ENCODE data around the gene TIAM2.
"Not testable (repeated sequence)": the region's sequence is repeated elsewhere in the genome, so short reads cannot be mapped to it uniquely, and the experiment has no call there.

The TIAM2 gene

DNA sequence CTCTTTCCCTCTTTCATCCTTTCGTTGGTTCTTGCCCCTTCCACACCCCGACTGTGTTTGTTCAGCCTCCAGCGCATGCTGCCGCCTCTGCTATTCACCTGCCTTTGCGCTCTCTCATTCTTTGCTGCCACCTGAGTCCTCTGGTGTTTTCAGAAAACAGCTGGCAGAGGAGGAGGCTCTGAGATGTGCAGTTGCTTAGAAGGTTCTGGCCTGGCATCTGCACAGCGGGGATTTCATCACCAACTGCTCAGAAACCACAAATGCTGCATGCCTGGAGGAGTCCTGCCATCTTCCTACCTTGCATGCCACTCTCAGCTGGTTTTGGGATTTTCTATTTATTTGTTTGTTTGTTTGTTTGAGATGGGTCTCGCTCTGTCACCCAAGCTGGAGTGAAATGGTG, 229.5 kb downstream of the TIAM2 start:
- no peak for DNase-seq

DNA sequence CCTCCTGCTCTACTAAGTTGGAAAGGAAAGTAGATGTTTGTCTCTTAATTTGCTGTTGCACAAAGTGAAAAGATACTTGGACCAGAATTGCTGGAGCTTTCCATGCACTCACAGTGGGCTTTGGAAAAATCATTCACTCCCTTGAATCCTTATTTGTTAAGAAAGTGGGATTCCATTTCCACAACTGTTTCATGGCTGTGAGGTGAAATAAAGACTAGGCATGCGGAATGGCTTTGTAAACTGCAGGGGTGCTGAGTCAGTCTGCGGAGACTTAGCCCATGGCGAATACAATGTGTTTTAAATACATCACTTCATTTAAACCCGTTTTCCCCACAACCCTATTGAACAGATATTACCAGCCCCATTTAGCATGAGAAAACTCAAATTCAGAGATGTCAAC, 231.9 kb downstream of the TIAM2 start:
- no peak for DNase-seq

DNA sequence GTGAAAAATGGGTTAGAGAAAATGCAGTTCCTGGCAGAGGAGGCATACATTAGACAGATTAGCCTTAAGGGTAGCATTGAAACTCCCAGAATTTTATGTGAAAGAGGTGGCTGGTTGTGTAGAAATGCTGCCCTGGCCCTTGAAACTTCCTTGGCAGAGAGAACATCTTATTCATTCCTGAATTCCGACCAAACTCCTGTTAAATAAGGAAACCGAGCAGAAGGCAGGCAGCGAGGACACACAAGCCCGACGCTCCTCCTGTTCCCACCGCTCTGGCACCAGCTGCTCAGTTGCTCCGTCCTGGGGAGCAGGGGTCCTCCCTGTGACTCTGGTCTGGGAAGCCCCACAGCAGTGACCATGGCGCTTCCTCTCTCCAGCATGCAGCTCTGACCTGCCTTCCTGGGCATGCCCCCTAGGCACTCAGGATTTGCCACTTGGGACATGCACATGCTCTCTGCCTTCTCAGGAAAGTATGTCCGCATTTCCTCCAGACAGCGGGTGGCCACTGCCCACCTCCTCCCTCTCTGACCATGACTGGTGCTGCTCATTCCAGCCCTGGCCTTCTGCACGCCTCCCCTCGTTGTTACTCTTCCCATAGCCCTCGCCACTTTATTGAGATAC, 233.5 kb downstream of the TIAM2 start:
- DNase-seq: no peak

DNA sequence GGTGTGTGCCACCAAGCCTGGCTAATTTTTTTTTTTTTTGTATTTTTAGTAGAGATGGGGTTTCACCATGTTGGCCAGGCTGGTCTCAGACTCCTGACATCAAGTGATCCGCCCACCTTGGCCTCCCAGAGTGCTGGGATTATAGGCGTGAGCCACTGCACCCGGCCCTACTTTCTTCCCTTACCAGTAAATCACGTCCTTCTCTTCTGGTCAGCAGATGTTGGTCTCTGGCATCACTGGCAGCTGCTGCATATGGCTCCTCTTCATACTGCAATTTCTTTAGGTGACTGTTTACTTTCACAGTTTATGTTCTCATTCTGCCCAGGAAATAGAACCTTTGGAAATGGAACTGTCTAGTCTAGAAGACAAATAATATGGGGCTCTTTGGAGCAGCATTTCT, 235.9 kb downstream of the TIAM2 start:
- DNase-seq: not testable (repeated sequence)

DNA sequence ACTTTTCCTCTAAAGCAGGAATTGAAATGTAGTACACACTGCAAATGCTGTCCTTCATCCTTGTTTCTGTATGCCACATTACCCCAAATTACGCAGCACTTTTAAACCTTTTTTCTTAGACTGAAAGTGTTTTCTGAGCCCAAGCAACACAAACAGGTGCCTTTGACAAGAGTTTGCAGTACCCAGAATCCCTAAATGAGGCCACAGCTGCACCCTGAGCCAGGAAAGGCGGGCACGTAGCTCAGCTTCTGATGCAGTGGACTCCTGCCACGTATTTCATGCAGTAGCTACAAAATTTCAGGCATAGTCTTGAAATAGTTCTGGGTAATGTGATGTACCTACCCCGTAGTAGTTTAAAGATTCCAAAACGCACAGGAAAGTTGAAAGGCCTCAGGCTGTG, 237.7 kb downstream of the TIAM2 start:
- DNase-seq: no peak

DNA sequence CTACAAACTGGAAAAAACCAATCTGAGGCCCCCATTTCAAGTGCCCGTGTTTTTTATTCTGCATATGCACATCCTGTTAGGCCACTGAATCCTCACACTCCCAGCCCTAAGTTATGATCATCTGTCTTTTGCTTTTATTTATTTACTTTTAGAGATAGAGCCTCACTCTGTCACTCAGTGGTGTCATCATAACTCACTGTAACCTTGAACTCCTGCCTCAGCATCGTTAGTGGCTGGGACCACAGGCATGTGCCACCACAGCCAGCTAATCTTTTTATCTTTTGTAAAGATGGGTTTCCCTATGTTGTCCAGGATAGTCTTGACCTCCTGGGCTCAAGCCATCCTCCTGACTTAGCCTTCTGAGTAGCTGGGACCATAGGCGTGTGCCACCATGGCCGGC, 239.1 kb downstream of the TIAM2 start:
- DNase-seq: no peak

DNA sequence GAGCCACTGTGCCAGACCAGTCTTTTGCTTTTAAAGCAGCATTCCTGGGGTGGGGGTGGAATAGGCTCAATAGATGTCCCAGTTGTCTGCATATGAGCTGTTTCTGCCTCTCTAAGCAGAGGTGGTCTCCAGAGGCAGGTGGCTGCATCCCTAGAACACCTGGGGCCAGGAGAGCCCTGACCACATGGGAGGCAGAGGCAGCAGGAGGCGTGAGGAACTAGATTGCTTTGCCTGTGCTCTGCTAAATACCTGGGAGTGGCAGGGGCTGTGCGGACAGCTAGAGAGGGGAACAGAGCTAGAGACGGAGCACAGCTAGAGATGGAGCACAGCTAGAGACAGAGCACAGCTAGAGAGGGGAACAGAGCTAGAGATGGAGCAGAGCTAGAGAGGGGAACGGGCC, 239.6 kb downstream of the TIAM2 start:
- DNase-seq: no peak

DNA sequence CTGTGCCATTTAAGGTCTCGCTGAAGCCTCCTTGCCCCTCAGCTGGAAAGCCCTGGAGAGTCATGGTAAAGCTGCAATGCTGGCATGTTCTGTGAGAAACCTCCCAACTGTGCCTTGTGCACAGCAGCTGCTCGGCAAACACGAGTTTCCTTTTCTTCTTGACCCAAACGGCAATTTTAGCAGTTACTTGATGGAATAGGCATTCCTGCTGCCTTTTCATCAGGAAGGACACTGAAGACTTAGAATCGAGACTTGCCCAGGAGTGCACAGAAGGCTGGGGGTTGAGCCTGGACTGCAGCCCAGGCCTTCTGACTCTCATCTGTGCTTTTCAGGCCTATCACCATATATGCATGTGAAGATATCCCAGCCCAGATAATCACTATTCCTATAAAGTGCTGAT, 240.0 kb downstream of the TIAM2 start:
- DNase-seq: no peak

DNA sequence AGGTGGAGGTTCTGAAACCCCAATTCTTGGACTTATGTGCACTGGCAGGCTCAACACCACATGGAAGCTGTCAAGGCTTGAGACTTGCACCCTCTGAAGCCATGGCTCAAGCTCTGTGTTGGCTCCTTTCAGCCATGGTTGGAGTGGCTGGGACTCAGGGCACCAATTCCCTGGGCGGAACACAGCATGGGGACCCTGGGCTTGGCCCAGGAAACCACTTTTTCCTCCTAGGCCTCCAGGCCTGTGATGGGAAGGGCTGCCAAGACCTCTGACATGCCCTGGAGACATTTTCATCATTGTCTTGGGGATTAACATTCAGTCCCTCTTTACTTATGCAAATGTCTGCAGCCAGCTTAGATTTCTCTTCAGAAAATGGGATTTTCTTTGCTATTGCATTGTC, 242.5 kb downstream of the TIAM2 start:
- DNase-seq: no peak

DNA sequence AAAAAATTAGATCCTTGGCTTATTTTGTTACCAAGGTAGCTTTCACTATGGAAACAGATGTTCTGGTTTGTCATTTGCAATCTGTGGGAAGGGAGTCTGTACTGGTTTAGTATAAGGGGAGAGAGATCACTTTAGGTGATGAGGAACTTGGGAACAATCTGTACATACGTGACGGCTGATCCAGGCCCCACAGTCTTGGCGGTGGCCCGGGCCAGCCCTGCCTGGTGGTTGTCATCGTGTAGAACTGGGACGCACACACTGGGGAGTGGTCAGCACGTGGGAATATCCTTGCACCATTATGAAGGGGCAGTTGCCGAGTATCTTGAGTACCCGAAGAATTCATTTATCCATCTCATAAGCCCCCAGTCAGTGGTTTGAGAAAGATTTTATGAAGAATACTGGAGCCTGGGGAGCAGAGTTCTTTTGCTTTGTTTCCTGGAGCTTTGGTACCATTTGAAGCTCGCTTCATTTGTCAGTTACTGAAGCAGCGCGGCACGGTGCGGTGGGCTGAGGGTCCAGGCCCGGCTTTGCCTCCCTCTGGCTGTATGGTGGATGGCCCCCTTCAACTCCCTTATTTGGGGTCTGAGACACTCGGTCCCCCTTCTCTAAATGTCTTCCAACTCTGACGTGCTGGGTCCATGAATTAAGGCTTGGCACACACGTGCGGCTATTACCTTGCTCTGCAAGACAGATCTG, 245.9 kb downstream of the TIAM2 start:
- DNase-seq: peak in 1 of 51 donors; percentile 19

DNA sequence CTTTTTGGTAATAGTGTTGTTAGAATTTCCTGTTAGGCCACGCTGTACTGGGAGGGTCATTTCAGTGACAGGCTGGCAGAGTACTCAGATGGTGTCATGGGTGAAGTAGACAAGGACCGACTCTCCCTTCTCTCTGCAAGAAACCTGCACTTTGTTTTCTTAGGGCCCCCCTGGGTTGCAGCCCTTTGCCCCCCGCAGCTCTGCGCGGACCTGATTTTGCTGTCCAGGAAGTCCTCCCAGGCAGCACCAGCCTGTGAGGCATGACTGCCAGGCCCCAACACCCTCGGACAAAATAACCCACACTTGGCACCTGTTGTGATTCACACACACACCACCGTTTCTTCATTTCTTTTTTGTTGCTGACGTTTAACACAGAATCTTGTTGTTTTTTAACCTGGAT, 246.9 kb downstream of the TIAM2 start:
- DNase-seq: no peak

DNA sequence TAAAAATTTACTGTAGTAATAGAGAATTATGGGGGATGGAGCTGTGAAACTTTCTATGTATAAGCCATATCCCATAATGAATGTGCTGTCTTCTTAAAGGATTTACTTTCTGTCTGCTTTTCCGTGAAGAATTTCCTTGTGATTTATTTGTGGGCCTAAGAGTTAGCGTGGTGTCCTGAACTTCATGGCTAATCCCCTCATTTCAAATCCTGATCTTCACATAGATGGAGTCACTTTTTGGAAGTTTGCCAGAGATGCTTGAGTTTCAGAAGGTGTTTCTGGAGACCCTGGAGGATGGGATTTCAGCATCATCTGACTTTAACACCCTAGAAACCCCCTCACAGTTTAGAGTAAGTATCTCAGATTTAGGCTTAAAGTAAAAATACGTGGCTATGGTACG, 249.3 kb downstream of the TIAM2 start:
- DNase-seq: no peak

DNA sequence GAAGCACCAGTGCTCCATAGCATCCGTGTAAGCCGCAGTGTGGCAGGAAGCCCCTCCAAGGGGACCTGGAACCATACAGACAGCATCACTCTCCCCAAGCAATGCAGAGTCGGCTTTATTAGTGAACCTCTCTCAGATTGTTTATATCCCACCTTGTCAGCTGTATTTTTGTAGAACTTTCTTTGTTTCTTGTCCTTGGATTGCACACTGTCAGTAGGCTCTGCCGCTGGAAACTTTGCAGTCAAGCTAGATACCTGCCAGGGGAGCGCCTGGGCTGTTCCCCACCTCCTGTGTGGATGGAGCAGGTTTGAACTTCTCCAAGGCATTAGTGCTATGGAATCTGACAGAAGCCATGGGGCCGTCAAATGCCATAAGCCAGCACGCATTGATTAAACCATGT, 250.1 kb downstream of the TIAM2 start:
- DNase-seq: no peak

DNA sequence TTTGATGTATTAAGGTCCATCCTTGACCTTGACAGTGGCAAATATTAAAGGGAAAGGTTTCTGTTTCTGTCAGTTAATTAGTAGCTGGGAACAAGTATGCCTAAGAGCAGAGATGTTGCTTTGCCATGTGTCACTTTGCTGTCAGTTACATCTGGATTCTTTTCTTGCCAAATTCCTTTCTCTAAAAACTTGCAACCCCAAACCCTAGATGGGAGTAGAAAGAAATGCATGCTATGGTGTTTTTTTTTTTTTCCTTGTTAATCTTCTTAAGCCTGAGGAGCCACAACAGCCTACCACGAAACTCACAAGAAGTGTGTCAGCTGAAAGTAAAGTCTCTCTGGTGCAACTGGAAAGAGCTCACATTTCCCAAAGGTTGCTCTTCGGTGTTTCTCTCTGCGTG, 250.7 kb downstream of the TIAM2 start:
- no peak for DNase-seq

DNA sequence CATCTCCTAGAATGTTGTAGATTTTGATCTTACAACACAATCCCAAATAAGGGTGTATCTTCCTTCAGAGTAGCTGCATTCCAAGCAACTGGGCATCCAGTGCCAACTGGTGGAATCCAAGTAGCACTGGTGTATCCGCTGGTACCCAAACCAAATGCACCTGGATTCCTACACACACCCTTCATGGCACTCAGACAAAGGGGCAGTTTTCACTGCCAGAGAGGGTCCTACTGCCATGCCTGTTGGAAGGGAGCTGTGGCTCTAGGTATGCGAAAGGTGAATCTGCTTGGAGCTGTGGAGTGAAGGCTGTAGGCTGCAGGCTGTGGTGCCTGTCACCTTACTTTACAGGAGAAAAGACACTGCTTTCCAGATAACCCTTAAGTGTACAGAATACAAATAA, 251.7 kb downstream of the TIAM2 start:
- DNase-seq: no peak

DNA sequence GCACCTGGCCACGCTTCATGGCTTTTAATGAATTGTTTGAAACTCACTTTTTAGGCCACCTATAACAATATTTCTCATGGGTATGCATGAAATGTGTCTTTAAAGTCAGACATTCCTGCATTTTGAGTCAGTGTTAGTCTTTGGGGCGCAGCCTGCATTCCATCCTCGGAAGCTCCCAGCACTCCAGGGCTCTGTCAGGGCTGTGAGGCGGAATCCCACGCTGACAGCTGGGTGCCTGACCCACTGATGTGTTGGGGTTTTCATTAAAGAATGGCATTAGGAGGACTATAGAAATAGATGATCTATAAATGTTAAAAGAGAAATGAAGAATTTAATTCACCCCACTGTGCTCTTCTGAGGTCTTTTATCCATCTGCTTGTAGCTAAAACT, 252.5 kb downstream of the TIAM2 start:
- DNase-seq: no peak

DNA sequence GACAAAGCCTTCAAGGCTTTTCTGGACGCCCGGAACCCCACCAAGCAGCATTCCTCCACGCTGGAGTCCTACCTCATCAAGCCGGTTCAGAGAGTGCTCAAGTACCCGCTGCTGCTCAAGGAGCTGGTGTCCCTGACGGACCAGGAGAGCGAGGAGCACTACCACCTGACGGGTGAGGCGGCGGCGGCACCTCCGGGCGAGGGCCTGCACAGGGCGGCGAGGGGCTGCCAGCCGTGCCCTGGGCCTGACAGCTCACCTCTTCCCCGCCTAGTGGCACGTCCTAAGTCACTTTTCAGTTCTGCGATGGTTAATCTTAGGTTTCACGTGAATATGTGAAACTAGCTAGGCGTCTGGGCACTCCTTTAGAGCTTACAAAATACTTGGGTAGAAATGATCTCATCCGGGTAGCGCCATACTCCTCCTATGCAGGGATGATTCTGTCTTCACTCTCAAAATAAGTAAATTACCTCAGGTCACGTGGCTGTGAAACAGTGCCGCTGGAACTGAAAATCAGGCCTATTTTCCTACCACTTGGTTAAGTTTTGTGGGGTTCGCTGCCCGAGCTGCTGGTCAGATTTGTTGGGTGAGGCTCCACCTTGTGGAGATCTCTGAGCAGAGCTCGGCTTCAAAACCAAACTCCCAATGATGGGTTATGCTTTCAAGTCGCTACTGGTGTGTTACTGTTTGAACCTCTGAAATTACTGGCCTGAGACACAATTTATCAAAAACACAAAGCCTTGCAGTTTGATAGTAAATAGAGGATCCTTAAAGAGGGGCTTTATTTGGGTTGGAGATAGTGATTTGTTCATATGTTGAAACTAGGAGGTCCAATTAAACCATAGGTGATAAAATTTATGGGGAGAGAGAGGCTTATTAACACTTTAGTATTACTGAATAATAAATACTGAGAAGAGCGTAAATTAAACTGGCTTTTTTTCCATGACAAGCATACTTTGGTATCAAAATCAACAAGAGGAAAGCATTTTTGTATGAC, 253.2 kb downstream of the TIAM2 start:
- DNase-seq: peak in 30 of 51 donors; percentile 15 to 75 (median 46)

DNA sequence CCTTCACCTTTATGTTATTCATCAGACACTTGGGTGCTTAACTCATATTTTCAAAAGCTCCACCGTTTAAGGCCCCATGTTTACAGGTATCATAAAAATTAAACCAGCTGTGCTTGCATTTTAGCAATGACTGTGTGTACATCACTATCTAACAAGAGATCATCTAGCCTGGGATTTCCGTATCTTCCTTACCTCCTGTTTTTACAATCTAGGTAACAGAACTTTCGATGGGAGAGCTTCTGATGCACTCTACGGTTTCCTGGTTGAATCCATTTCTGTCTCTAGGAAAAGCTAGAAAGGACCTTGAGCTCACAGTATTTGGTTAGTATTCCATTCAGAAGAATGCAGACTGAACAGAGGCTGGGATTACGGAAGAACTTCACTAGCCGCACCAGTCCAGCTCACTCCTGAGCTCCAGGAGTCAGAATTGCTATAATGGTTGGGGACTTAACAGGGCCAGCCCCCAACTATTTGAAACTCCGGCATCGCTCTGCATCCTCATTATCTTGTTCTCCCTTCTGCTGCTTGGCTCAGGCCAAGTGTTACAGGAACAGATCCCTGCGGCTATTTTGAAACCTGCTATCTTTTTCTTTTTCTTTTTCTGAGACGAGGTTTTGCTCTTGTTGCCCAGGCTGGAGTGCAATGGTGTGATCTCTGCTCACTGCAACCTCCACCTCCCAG, 255.7 kb downstream of the TIAM2 start:
- no peak for DNase-seq

DNA sequence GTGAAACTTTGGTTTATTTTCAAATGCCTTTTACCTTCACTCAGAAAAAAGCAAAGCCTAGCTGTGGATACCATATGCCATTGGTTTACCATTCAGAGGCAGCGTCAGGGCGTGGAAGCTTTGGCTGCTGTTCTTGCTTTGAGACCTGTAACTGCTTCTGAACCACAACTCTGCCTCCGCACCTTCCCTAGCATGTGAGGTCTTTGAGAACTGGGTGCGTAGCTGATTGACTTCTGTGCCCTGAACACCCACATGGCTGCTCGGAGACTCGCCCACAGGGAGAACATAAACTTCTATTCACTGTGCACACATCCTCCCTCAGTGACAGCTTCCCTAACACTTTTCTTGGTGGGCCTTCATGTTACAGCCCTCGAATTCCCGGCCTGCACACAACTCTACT, 257.5 kb downstream of the TIAM2 start:
- DNase-seq: peak in 1 of 51 donors; percentile 34

DNA sequence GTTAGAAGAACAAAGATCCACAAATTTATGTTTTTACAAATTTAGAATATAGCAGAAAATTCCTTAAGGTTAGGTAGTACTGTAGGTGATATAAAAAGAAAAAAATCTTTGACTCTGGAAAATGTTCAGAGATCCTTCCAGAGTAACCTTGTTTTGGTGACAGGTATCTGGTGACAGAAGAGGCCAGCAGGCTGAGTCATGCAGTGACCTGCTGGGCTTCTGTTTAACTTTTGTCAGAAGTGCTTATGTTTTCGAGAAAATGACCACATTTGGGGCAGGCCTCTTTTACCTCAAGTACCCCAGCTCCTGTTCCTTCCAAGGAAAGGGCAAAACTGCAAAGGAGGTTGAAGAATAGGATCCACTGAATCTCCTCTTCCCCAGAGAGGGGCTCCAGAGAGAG, 258.2 kb downstream of the TIAM2 start:
- no peak for DNase-seq

DNA sequence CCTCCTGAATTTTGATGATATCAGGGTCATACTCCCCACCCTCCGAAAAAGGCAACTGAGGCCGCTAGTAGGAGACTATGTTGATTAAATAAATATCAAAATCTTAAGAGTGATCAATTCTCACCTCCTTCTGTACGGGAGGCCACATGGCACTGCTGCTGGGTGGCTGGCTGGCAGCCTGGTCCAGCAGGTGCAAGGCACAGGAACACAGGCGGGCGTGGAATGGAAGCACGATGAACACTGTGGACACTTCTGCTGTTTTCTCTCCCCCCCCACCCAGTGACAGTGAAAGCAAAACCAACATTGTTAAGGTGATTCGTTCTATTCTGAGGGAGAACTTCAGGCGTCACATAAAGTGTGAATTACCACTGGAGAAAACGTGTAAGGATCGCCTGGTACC, 259.0 kb downstream of the TIAM2 start:
- no peak for DNase-seq
